D341Med (cell line): ENCODE measurements around the gene RUVBL1.

ENCODE experiments used
- DNase-seq: peaks from one replicate; pipeline ENCODE4 v3.0.0; 2012; ENCODE audit warnings: low spot score

Gene RUVBL1

GRCh38 chr3:128083396-128083795, 40.2 kb downstream of the RUVBL1 start:
- no peak for DNase-seq

- DNase-seq: no peak
These were observed 41.1 kb downstream of the RUVBL1 start for GRCh38 chr3:128082546-128082945.

GRCh38 chr3:128081846-128082245, 41.8 kb downstream of the RUVBL1 start:
- no peak for DNase-seq

- no peak for DNase-seq
These were observed 42.4 kb downstream of the RUVBL1 start for GRCh38 chr3:128081226-128081625.

- DNase-seq: no peak
These were observed 43.1 kb downstream of the RUVBL1 start for GRCh38 chr3:128080323-128081080.

- no peak for DNase-seq
These were observed 43.8 kb downstream of the RUVBL1 start for GRCh38 chr3:128079823-128080222.

GRCh38 chr3:128078875-128079274, 44.7 kb downstream of the RUVBL1 start:
- no peak for DNase-seq

- no peak for DNase-seq
These were observed 45.3 kb downstream of the RUVBL1 start for GRCh38 chr3:128078322-128078721.

- no peak for DNase-seq
These were observed 45.9 kb downstream of the RUVBL1 start for GRCh38 chr3:128077665-128078064.

- no peak for DNase-seq
These were observed 46.4 kb downstream of the RUVBL1 start for GRCh38 chr3:128077202-128077624.

GRCh38 chr3:128076483-128077201, 47.0 kb downstream of the RUVBL1 start:
- DNase-seq: no peak

GRCh38 chr3:128075522-128076482, 47.8 kb downstream of the RUVBL1 start:
- DNase-seq: no peak

GRCh38 chr3:128074851-128075521, 48.6 kb downstream of the RUVBL1 start:
- no peak for DNase-seq

GRCh38 chr3:128073807-128074206, 49.8 kb downstream of the RUVBL1 start:
- DNase-seq: no peak

GRCh38 chr3:128073185-128073725, 50.4 kb downstream of the RUVBL1 start:
- peak; percentile 20 for DNase-seq

GRCh38 chr3:128072454-128073184, 51.0 kb downstream of the RUVBL1 start:
- DNase-seq: no peak

- DNase-seq: peak; percentile 34
These were observed 51.7 kb downstream of the RUVBL1 start for GRCh38 chr3:128071771-128072453.

- peak; percentile 24 for DNase-seq
These were observed 52.6 kb downstream of the RUVBL1 start for GRCh38 chr3:128070898-128071591.

GRCh38 chr3:128069271-128069670, 54.3 kb downstream of the RUVBL1 start:
- DNase-seq: peak; percentile 22
